ENCODE data around the gene PARD3. TPM values are rescaled to one million over a fixed set of nuclear protein-coding genes. Genes with fewer than 3 reads are reported as not detected.
"Not testable (repeated sequence)": the region's sequence is repeated elsewhere in the genome, so short reads cannot be mapped to it uniquely, and the experiment has no call there.

Gene PARD3
- total and polyA plus RNA-seq, 2 experiments from 2014 or later, result 47.2 to 59.7 TPM

GRCh38 chr10:34759161-34759836 lies 55.8 kb downstream of the PARD3 start:
- H3K27ac ChIP-seq, result peak overlapping the region; percentile 70
- no peak overlapping the region for H2AFZ ChIP-seq
- H4K20me1 ChIP-seq (ENCODE audit: insufficient read depth, poor library complexity, severe bottlenecking), result peaks cover 8% of the 10 kb centered on the region
- DNase-seq (ENCODE audit: low spot score), result no peak
- H3K9me3 ChIP-seq (ENCODE audit: low read depth), result no peaks in the 10 kb centered on the region
- H3K27me3 ChIP-seq, result no peaks in the 10 kb centered on the region
- no peak overlapping the region for H3K4me2 ChIP-seq
- no peaks in the 10 kb centered on the region for H3K36me3 ChIP-seq (replicated peaks; ENCODE audit: insufficient read depth, low read depth)
- no peak overlapping the region for H3K4me3 ChIP-seq
- H3K79me2 ChIP-seq, result peaks cover 95% of the 10 kb centered on the region
- TF ChIP-seq CTCF (IDR thresholded peaks at IDR 0.05; ENCODE audit: poor library complexity) (no peak), EZH2phosphoT487 (IDR thresholded peaks at IDR 0.05; ENCODE audit: low read depth, severe bottlenecking, unreplicated experiment) (no peak), EZH2 (IDR thresholded peaks at IDR 0.05; ENCODE audit: borderline replicate concordance) (no peak)
- WGBS (ENCODE audit: low lambda C conversion rate, missing lambda C conversion rate), result 95% methylated on average over 9 of the region's 9 CpGs
- peaks cover 7% of the 10 kb centered on the region for H3K4me1 ChIP-seq (ENCODE audit: insufficient read depth)
- no peaks in the 10 kb centered on the region for H3K9me2 ChIP-seq (replicated peaks; ENCODE audit: insufficient read depth)

- Histone ChIP-seq H3K9me3 (ENCODE audit: low read depth) (no peaks in the 10 kb centered on the region), H3K4me2 (no peak overlapping the region), H3K27ac (peak overlapping the region; percentile 70), H3K36me3 (replicated peaks; ENCODE audit: insufficient read depth, low read depth) (no peaks in the 10 kb centered on the region), H3K4me1 (ENCODE audit: insufficient read depth) (peaks cover 6% of the 10 kb centered on the region), H4K20me1 (ENCODE audit: insufficient read depth, poor library complexity, severe bottlenecking) (peaks cover 15% of the 10 kb centered on the region), H3K27me3 (no peaks in the 10 kb centered on the region), H3K9me2 (replicated peaks; ENCODE audit: insufficient read depth) (no peaks in the 10 kb centered on the region), H3K4me3 (no peak overlapping the region), H2AFZ (no peak overlapping the region), H3K79me2 (peaks cover 95% of the 10 kb centered on the region)
- peak; percentile 48 for DNase-seq (ENCODE audit: low spot score)
- 62% methylated on average over 3 of the region's 3 CpGs for WGBS (ENCODE audit: low lambda C conversion rate, missing lambda C conversion rate)
- no peak for TF ChIP-seq EZH2phosphoT487 (IDR thresholded peaks at IDR 0.05; ENCODE audit: low read depth, severe bottlenecking, unreplicated experiment)
- TF ChIP-seq CTCF (IDR thresholded peaks at IDR 0.05; ENCODE audit: poor library complexity), result no peak
- TF ChIP-seq EZH2 (IDR thresholded peaks at IDR 0.05; ENCODE audit: borderline replicate concordance), result no peak
Measured at GRCh38 chr10:34758447-34758996, 56.6 kb downstream of the PARD3 start.

GRCh38 chr10:34757933-34758332 lies 57.2 kb downstream of the PARD3 start:
- H3K4me2 ChIP-seq, result no peak overlapping the region
- H3K9me3 ChIP-seq (ENCODE audit: low read depth), result no peaks in the 10 kb centered on the region
- no peak for DNase-seq (ENCODE audit: low spot score)
- no peak overlapping the region for H2AFZ ChIP-seq
- peak overlapping the region; percentile 70 for H3K27ac ChIP-seq
- no peaks in the 10 kb centered on the region for H3K9me2 ChIP-seq (replicated peaks; ENCODE audit: insufficient read depth)
- TF ChIP-seq EZH2phosphoT487 (IDR thresholded peaks at IDR 0.05; ENCODE audit: low read depth, severe bottlenecking, unreplicated experiment) (no peak), EZH2 (IDR thresholded peaks at IDR 0.05; ENCODE audit: borderline replicate concordance) (no peak), CTCF (IDR thresholded peaks at IDR 0.05; ENCODE audit: poor library complexity) (no peak)
- H4K20me1 ChIP-seq (ENCODE audit: insufficient read depth, poor library complexity, severe bottlenecking), result peaks cover 20% of the 10 kb centered on the region
- no peaks in the 10 kb centered on the region for H3K27me3 ChIP-seq
- peaks cover 10% of the 10 kb centered on the region for H3K4me1 ChIP-seq (ENCODE audit: insufficient read depth)
- H3K79me2 ChIP-seq, result peaks cover 95% of the 10 kb centered on the region
- H3K36me3 ChIP-seq (replicated peaks; ENCODE audit: insufficient read depth, low read depth), result no peaks in the 10 kb centered on the region
- H3K4me3 ChIP-seq, result no peak overlapping the region

DNA sequence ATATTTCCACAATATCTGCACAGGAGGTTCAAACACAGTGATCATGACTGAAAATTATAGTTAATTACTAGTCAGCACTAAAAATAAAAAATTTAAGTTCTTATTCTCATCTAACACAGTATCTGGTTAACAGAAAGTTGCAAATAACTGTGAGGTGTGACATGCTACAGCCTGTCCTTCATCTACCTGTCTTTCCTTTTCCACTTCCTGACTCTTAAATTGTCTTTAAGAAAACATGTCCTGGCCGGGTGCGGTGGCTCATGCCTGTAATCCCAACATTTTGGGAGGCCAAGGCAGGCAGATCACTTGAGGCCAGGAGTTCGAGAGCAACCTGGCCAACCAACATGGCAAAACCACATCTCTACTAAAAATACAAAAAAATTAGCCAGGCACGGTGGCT lies 57.9 kb downstream of the PARD3 start:
- Histone ChIP-seq H3K79me2 (peaks cover 95% of the 10 kb centered on the region), H3K4me1 (ENCODE audit: insufficient read depth) (peaks cover 10% of the 10 kb centered on the region), H4K20me1 (ENCODE audit: insufficient read depth, poor library complexity, severe bottlenecking) (peaks cover 28% of the 10 kb centered on the region)
- not testable (repeated sequence) for DNase-seq (ENCODE audit: low spot score); H3K4me3 ChIP-seq; H3K27ac ChIP-seq; H3K9me3 ChIP-seq (ENCODE audit: low read depth); H3K4me2 ChIP-seq; H3K27me3 ChIP-seq; H3K36me3 ChIP-seq (replicated peaks; ENCODE audit: insufficient read depth, low read depth); H2AFZ ChIP-seq; H3K9me2 ChIP-seq (replicated peaks; ENCODE audit: insufficient read depth)
- WGBS (ENCODE audit: low lambda C conversion rate, missing lambda C conversion rate), result 92% methylated on average over 4 of the region's 4 CpGs
